Hepatocyte (in vitro differentiated cells): ENCODE results near the gene TMCC3.

Experiments
- EZH2 ChIP-seq: fragments of 200-600 bp; sonication (generic); IDR thresholded peaks from 2 replicates; pipeline ENCODE4 v1.6.1; 2016; ENCODE audit warnings: antibody characterized with exemption, mild to moderate bottlenecking, borderline replicate concordance
- EZH2phosphoT487 ChIP-seq: fragments of 200-600 bp; sonication (generic); IDR thresholded peaks from one replicate; pipeline ENCODE4 v1.6.1; 2018; ENCODE audit warnings: antibody characterized with exemption, mild to moderate bottlenecking, low read depth, moderate library complexity; ENCODE audit not compliant: unreplicated experiment, severe bottlenecking
- TF ChIP-seq, protein P1 (sequence below): fragments of 200-600 bp; sonication (generic); IDR thresholded peaks from 2 replicates; pipeline ENCODE4 v1.5.1; 2016; ENCODE audit warnings: antibody characterized with exemption, mild to moderate bottlenecking; ENCODE audit not compliant: poor library complexity

DNA sequence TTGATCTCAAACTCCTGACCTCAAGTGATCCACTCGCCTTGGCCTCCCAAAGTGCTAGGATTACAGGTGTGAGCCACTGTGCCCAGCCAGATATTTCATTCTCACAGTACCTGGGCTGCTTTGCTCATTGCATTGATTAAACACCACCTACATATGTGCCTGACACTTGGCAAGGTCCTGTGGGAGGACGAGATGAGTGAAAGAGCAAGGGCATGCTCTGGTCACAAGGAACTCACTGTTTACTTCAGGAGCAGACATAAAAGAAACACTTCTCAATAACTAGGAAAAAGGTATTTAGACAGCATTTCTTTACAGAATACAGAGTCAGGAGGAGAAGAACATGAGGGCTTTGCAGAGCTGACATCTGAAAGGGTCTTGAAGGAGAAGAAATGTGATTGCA lies 91.7 kb downstream of the TMCC3 start:
- TF ChIP-seq, protein P1, sequence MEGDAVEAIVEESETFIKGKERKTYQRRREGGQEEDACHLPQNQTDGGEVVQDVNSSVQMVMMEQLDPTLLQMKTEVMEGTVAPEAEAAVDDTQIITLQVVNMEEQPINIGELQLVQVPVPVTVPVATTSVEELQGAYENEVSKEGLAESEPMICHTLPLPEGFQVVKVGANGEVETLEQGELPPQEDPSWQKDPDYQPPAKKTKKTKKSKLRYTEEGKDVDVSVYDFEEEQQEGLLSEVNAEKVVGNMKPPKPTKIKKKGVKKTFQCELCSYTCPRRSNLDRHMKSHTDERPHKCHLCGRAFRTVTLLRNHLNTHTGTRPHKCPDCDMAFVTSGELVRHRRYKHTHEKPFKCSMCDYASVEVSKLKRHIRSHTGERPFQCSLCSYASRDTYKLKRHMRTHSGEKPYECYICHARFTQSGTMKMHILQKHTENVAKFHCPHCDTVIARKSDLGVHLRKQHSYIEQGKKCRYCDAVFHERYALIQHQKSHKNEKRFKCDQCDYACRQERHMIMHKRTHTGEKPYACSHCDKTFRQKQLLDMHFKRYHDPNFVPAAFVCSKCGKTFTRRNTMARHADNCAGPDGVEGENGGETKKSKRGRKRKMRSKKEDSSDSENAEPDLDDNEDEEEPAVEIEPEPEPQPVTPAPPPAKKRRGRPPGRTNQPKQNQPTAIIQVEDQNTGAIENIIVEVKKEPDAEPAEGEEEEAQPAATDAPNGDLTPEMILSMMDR, result no peak
- TF ChIP-seq EZH2phosphoT487 (no peak), EZH2 (no peak)
